Stimulated activated CD4-positive, alpha-beta T cell treated with anti-CD3 and anti-CD28 coated beads, Interleukin-1b, Interleukin-23, amount 100 ng/mL, for 48 hours (primary cell): ENCODE results near the gene FBXO10.
"Not testable (repeated sequence)": the region's sequence is repeated elsewhere in the genome, so short reads cannot be mapped to it uniquely, and the experiment has no call there.

ENCODE experiments used
- DNase-seq: peaks from one replicate; pipeline ENCODE4 v3.0.0-alpha.2; 2020

The FBXO10 gene

GRCh38 chr9:37509536-37509935, 66.6 kb downstream of the FBXO10 start:
- DNase-seq: no peak

DNA sequence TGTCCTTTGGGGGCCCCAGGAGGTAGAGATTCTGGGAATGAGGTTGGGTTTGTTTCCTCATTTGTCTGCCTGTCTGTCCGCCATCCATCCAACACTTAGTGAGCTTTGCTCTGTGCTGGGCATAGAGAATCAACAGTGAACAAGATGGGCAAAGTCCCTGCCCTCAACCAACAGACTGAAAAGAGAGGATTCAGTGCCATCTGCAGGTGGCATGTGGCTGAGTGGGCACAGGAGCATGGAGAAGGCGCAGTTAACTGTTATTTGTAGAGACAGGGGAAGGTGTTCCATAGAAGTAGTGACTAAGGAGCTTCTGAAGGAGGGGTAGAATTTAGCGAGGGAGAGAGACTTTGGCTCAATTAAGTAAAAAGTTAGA, 67.4 kb downstream of the FBXO10 start:
- DNase-seq: no peak

DNA sequence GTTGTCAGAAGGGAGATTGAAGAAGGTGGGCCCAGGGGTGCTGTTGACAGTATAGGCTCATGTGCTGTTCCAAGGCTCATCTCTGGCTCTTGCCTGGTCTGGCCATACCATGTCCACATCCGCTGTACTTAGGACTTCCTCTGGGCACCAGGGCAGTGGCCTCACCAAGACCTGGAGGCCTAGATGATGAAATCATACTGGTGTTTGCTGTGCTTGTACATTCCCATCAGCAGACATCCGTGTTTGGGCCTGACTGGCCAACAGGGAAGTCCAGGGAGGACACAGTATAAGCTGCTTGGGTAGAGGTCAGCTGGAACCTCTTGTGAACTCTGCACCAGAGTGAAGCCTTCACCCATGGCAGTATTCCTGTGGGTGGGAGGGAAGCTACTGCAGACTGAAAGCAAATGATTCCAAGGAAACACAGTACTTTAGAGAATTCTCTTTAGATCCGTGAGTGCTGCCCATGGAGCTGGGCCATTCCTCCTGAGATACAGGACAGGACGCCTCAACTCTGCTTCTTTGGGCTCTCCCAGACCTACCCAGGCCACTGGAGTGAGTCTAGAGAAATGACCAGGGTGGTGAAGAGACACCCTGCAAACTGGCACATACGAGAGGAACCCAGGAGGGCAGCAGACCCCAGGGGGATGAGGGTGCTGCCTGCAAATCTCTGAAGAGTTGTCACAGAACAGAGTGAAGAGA, 67.9 kb downstream of the FBXO10 start:
- DNase-seq: no peak

GRCh38 chr9:37507566-37508134, 68.5 kb downstream of the FBXO10 start:
- no peak for DNase-seq

DNA sequence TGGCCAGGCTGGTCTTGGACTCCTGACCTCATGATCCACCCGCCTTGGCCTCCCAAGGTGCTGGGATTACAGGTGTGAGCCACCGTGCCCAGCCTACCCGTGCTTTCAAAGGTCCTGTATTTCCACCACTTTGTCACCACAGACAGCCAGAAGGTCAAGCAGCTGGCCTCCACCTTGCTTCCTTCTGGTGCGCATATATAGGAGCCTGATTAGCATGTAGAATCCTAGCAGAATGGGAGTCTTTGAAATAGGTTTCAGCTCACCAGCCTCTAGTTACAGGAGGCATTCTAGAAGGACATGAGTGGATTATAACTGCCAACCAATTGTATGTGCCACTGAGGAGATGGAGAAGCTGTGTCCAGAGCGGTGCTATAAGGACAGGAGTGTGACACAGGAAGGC, 71.6 kb downstream of the FBXO10 start:
- DNase-seq: no peak

DNA sequence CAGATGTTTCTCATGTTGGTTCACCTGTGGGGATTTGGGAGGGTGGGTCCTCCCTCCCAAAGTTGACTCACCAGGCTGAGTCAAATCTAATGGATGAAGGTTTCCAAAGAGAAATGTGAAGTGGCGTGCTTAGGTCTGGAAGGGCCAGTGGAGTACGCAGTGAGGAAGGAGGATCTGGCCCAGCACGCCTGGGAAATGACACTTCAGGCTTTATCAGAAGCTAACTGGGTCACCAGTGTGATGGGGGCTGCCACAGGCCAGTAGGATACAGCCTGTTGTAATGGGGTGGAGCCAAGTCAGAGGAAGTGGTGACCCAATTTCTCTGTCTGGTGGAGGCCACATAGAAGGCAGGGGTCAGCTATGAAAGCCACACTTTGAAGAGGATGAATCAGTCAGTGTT, 72.4 kb downstream of the FBXO10 start:
- DNase-seq: no peak

- DNase-seq: no peak
These were observed 74.1 kb downstream of the FBXO10 start for GRCh38 chr9:37501957-37502596.

GRCh38 chr9:37499297-37499696, 76.9 kb downstream of the FBXO10 start:
- DNase-seq: no peak

- DNase-seq: no peak
These were observed 77.7 kb downstream of the FBXO10 start for GRCh38 chr9:37498457-37498856.

DNA sequence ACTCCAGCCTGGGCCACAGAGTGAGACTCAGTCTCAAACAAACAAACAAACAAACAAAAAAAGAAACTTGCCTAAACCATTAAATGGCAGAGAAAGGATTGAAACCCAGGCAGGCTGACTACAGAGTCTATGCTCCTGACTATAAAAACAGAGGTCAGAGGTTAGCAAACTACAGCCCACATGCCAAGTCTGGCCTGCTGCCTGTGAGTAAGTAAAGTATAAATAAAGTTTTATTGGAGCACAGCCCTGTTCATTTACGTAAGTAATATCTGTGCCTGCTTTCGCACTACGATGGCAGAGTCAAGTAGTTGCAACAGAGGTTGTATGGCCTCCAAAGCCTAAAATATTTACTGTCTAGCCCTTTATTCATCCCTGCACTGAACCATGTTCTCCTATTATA, 78.9 kb downstream of the FBXO10 start:
- no peak for DNase-seq

DNA sequence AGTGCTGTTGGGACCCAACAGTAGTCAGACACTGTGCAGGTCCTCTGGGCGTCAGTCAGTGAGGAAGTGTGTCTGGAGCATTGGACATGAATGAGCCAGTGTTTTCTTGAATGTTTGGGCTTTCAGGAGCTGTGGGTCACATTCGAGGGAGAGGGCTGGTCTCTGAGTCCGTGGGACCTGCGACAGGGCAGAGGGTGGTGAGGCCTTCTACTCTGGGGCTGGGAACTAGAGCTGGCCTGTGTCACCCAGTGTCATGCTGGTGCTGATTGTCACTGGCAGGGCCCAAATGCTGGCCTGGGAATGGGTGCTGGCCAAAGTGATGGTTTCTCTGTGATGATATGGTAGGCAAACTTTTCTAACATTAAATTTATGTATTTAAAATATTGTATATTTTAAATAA, 80.2 kb downstream of the FBXO10 start:
- DNase-seq: no peak

DNA sequence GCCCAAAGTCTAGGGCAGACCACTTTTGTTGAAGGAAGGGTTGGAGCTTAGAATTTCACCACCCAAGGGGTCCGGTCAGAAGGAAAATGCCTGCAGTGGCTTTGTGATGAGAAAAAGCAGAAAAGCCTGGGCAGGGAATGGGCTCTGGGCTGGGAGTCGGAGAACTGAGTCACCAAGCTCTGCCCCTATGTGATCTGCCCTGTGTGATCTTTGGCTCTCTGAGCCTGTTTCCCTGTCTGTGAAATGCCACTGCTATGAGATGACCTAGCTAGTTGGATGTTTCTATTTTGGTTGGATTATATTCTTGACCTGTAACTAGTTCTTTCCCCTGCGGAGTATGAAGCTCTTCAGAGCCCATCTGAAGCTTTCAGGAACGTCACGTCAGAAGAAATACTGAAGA, 80.6 kb downstream of the FBXO10 start:
- no peak for DNase-seq

GRCh38 chr9:37491939-37492338, 84.2 kb downstream of the FBXO10 start:
- DNase-seq: no peak

GRCh38 chr9:37486616-37487548, 89.3 kb downstream of the FBXO10 start:
- no peak for DNase-seq

DNA sequence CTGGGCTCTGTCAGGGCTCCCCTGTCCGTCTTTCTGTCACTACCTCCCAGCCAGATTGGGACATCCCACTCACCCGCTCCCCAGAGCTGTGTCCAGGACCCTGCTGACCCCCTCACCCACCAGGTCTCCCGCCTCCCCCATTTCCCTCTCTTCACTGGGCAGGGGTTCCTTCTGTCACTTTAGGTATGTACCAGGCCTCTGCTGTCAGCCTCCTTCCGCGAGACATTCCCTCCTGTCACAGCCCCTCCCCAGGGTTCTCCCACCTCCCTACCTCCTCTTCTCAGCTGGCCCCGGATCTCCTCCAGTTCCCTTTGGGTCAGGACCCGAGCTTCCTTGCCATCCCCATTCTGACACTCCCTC, 89.9 kb downstream of the FBXO10 start:
- DNase-seq: no peak

DNA sequence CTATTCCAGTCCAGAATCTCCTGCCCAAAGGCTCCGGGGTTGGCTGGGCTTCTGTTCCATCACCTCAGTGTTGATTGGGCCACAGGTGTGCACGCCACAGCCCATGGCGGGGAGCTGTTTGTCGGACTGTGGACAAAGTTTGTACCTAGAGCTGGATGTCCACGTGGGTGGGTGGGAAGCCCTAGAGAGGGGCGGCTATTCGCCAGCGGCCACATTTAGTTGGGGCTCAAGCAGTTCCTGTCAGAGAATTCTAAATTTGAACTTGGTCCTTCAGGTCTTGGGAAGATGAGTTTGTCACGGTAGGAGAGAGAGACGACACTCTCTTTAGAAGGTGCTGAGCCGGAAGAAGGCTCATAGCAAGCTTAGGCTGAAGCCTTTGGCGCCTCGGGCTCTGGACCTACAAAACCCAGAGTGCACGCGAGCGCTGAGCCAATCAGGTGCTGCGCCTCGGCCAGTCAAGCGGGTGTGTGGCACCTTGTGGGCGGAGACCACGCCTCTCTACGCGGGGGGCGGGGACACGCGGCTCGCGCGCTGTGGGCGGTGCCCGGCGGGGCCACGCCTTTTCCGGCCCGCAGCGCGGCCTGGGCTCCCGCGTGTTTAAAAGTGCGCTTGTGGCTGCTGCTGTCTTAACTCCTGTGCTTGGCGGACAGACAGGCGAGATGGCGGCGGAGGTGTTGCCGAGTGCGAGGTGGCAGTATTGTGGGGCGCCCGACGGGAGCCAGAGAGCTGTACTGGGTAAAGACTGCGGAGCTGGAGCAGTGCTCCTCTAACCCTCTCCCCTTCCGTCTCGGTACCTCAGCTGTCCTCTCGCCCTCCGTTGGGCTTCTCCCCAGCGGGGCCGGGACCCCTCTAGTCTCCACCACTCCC, 90.6 kb downstream of the FBXO10 start, which contains the start of gene POLR1E:
POLR1E (plus strand) TSS at position 560 of the 867 bp plus-strand sequence; CDS start at position 660, 100 bp downstream.
- DNase-seq: peak; percentile 96

DNA sequence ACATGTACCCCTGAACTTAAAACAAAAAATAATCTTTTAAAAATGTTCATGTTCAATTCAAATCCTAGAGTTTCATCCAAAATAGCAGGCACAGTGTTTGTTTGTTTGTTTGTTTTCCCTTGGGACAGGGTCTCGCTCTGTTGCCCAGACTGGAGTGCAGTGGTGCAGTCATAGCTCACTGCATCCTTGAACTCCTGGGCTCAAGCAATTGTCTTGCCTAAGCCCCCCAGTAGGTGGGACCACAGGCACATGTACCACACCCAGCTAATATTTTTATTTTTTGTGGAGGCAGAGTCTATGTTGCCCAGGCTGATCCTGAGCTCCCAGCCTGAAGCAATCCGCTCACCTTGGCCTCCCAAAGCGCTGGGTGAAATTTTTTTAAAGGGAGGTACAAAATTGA, 95.4 kb downstream of the FBXO10 start:
- no peak for DNase-seq

- DNase-seq: not testable (repeated sequence)
These were observed 98.1 kb downstream of the FBXO10 start for GRCh38 chr9:37477987-37478619.

DNA sequence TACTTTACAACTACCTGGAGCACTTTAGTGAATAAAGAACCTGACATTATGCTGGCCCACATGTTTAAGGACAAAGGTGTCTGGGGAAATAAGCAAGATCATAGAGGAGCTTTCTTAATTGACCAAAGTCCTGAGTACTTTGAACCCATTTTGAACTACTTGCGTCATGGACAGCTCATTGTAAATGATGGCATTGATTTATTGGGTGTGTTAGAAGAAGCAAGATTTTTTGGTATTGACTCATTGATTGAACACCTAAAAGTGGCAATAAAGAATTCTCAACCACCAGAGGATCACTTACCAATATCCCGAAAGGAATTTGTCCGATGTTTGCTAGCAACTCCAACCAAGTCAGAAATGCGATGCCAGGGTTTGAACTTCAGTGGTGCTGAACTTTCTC, 98.7 kb downstream of the FBXO10 start:
- DNase-seq: not testable (repeated sequence)

DNA sequence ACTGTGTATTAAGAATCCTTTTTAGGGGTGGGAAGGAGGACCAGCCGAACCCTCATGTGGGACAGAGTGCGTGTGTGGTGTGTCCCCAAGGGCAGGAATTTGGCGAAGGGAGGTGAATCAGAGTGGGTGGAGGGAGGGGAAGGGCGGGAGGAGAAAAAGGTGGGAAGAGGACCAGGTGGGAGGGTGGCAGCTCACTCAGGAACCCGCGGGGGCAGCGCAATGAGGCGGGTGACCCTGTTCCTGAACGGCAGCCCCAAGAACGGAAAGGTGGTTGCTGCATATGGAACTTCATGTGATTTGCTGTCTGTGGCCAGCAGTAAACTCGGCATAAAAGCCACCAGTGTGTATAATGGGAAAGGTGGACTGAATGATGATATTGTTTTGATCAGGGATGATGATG, 99.2 kb downstream of the FBXO10 start:
- no peak for DNase-seq

DNA sequence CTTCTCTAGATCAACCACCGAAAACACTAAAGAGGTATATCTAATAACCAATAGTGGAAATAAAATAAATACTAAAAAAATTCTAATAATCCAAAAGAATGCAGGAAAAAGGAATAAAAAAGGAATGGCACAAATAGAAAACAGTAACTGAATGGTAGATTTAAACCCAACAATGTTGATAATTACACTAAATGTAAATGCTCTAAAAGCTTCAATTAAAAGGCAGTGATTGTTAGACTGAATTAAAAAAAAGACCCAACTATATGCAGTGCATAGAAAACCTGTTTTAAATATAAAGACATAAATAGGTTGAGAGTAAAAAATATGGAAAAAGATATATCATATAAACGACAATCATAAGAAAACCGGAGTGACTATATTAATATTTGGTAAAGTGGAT, 101.7 kb downstream of the FBXO10 start:
- DNase-seq: no peak

GRCh38 chr9:37473982-37474381, 102.2 kb downstream of the FBXO10 start:
- DNase-seq: not testable (repeated sequence)
